GM21717 (cell line): ENCODE measurements around the gene LMBR1.
"Not testable (repeated sequence)": the region's sequence is repeated elsewhere in the genome, so short reads cannot be mapped to it uniquely, and the experiment has no call there.

Experiments used
- ATAC-seq: cut with Tn5 transposase; IDR thresholded peaks from one replicate; pipeline ENCODE4 v1.9.1; 2021; ENCODE audit warnings: mild to moderate bottlenecking, moderate library complexity; ENCODE audit not compliant: unreplicated experiment

LMBR1 gene, protein sequence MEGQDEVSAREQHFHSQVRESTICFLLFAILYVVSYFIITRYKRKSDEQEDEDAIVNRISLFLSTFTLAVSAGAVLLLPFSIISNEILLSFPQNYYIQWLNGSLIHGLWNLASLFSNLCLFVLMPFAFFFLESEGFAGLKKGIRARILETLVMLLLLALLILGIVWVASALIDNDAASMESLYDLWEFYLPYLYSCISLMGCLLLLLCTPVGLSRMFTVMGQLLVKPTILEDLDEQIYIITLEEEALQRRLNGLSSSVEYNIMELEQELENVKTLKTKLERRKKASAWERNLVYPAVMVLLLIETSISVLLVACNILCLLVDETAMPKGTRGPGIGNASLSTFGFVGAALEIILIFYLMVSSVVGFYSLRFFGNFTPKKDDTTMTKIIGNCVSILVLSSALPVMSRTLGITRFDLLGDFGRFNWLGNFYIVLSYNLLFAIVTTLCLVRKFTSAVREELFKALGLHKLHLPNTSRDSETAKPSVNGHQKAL

DNA sequence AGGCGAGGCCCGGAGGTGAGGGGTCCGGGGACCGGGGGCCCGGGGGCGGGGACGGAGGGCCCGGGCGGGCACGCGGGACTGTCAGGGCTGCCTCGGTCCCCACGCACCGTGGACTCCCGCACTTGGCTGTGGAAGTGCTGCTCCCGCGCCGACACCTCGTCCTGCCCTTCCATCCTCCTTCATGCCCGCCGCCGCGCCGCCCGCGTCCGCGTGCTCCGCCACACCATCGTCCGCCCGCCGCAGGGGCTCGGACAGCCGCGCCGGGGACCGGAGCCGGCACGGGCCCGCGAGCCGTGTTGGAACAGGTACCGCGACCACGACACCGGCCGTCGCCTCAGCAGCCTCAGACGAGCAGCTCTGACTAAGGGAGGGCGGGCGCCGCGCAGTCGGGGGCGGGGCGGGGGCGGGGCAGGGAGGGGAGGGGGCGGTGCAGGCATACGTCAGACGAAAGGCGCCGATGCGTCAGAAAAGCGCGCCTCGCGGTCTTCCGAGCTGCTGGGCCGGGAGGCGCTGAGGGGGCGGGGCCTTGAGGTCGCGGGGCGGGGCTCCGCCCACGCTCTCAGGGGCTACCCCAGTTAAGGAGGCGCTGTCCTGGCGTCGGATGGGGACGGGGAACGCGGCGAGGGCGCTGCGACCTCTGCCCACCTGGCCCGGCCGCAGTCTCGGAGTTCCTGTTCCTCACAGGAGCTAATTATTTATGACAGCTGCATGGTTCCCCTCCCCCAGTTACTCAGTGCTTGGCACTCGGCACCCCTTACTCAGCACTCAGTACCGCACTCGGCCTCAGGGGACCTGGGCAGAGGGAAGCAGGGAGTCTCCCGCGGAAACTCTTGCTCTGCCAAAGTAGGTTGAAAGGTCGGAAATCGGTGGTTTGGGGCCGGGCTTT is at the start of gene LMBR1:
TSS of gene LMBR1 (minus strand) at position 363 of the 886 bp plus-strand sequence. CDS start at position 173, 190 bp downstream.
- ATAC-seq = peak; percentile 75

DNA sequence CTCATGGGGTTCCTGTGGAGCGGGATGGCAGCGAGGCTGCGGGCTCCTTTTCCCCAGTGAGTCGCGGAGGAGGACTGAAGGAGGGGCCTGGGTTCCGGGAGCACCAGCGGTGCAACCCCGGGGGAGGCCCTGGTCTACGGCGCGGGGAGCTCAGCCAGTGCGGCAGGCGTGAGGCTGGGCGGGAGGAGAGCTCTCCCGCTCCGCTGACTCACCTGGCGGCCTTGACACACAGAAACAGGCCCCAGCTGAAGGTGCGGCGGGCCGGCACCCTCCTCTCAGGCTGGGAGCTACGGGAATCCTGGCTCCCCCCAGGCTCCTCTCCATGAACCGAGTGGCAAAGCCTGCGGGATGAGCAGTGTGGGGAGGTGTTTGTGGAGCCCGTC is 49.7 kb upstream of the LMBR1 start:
- no peak for ATAC-seq

DNA sequence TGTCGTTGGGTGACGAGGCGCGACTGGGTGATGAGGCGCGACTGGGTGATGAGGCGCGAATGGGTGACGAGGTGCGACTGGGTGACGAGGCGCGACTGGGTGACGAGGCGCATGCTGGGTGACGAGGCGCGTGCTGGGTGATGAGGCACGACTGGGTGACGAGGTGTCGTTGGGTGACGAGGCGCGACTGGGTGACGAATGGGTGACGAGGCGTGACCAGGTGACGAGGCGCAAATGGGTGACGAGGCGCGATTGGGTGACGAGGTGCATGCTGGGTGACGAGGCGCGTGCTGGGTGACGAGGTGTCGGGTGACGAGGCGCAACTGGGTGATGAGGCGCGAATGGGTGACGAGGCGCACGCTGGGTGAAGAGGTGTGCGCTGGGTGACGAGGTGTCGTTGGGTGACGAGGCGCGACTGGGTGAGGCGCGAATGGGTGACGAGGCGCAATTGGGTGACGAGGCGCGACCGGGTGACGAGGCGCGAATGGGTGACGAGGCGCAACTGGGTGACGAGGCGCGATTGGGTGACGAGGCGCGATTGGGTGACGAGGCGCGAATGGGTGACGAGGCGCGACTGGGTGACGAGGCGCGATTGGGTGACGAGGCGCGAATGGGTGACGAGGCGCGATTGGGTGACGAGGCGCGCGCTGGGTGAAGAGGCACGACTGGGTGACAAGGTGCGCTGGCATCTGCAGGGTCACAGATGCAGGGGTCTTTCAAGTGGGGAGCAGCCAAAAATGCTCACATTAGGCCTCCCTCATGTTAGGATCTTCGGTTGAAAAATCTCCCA is 48.6 kb upstream of the LMBR1 start:
- no peak for ATAC-seq

DNA sequence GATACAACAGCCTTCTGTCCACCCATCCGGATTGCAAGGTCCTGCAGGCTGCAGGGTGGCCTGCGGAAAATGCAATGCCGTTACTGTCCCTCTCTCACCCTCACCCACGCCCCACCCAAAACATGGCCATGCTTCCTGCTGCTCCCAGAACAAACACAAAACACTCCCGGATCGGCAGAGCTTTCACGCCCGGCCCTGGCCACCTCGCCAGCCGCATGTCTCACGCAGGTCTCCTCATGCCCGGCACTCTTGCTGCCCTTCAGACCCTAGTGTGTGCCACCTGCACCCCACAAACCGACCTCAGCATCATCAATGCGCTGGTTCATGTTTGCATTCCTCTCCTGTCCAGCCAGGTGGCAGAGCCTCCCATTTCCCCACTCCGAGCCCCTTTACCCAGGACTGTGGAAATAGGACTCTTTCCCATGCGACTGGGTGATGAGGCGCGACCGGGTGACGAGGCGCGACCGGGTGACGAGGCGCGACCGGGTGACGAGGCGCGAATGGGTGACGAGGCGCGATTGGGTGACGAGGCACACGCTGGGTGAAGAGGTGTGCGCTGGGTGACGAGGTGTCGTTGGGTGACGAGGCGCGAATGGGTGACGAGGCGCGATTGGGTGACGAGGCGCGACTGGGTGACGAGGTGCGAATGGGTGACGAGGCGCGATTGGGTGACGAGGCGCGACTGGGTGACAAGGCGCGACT is 47.6 kb upstream of the LMBR1 start:
- ATAC-seq = no peak

DNA sequence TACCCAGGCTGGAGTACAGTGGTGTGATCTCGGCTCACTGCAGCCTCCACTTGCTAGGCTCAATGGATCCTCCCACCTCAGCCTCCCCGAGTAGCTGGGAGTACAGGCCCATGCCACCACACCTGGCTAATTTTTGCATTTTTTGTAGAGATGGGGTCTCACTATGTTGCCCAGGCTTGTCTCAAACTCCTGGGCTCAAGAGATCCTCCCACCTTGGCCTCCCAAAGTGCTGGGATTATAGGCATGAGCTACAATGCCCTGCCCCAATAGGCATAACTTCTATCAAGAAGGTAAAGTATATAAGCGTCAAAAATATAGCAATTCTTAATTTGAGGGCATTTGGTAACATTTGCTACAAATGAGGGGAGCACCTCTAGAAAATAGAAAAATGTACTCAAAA is 43.8 kb upstream of the LMBR1 start:
- ATAC-seq = not testable (repeated sequence)

DNA sequence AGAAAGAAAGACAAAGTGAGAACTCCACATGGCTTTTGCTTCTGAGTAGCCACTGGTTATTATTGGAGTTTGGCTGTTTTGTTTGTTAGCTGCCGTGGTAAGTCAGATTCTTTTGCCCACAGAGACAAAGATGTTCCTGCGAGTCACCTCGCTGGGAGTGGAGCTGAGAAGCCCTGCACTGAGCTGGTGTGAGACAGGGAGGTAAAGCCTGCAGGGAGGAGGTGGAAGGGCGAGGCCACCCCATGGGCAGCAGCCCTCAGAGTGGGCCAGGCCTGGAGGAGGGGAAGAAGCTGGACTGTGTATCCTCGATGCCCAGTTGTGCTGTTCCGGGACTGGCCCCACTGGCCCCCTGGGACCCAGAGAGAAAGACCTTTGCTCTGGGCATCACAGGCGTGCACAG is 42.3 kb upstream of the LMBR1 start:
- ATAC-seq = no peak

DNA sequence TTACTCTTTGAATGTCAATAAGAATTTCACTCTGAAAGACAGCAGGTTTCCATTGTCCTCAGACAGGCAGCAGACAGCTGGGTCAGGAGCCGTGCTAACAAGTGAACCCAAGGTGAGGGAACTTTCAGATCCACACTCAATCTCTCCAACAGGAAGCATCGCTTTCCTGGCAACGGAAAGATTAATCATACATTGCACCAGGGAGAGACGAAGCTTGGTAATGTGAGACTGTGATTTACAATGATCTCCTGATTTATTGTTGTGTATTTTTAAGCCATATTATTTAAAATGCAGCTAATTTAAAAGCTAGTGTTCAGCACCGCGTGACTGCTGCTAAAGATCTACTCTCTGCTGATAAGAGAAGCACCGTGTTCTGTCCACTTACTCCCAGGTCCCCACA is 39.0 kb upstream of the LMBR1 start:
- no peak for ATAC-seq

DNA sequence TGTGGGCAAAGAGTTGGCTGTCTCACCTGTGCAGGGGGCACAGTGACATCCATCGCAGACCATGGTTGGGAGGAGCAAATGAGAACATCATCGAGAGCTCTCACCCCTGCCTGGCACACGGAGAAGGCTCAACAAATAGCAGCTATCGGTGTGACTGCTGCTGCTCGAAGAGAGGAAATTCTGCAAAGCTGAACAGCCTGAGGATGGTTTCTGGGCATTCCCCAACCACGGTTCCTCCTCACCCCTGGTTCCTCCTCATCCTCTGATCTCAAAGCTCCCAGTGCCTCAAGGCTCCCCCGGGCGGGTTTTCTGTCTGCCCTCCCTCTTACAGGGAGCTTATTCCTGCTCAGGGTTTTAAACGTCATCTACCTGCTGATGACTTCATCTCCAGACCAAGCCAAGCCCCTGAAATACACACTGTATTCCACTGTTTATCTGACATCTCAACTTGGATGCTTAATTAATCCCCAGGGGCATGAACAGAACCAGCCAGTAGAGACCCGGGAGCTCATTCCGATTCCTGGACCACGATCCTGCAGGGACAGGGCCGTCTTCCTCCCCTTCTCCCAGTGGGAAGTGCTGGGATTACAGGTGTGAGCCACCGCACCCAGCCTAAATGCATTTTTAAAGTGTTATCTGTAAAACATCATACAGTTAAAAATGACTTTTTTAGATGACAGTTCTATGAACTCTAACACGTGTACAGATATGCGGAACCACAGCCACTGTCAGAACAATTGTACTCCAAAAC is 37.0 kb upstream of the LMBR1 start:
- no peak for ATAC-seq

DNA sequence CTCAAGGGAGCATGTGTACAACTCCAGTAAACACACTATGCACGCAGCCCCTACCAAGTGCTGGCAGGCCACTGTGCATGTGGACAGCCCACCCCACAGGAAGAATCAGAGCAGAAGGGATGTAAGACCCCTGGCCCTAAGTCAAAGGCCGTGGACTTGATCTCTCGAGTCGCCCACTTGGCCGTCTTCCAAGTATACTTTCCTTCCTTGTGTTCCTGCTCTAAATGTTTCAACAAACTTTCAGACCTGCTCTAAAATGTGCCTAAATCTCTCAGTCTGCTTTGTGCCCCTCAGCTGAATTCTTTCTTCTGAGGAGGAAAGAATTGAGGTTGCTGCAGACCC is 35.4 kb upstream of the LMBR1 start:
- ATAC-seq = no peak

DNA sequence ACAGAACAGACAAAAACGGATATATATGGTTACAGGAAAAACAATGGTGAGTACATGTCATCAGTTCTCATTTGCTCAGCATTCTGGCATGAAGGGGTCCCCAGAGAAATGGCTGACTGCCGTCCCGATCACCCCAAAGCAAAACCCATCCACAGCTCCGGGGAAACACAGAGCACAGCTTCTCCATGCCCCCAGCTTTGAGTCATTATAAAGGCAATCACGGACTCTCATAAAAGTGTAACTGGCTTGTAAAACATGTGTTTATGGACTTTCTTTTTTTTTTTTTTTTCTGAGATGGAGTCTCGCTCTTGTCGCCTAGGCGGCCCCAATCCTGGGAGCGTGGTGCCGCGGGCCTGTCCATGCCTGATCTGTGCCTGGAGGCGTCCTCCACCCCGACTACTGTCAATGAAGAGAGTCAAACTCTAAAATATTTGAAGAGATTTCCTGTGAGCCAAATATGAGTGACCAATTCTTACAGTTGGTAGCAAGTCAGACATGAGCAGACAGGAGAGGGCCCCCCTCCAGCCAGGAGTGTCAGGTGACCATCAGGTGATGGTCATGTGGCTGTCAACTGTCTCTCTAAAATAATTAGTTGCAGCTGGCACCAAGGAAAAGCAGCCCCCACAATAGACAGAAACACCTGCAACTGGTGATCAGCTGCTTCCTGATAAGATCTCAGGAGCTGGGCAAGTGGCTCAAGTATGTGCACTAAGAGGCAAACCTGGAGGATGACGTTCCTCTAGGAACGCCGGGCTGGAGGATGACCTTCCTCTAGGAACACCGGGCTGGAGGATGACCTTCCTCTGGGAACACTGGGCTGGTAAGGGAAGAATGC is 34.8 kb upstream of the LMBR1 start:
- ATAC-seq = no peak

DNA sequence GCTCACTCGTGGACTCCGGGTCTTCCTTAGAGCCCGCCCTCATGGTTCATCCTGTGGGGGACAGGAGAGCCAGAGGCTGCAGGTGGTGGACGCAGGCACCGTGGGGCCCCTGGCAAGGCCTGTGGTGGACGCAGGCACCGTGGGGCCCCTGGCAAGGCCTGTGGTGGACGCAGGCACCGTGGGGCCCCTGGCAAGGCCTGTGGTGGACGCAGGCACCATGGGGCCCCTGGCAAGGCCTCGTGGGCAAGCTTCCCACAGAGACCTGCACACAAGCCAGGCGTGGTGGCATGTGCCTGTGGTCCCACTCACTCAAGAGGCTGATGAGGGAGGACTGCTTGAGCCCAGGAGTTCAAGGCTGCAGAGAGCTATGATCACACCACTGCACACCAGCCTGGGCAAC is 32.8 kb upstream of the LMBR1 start:
- ATAC-seq = not testable (repeated sequence)

DNA sequence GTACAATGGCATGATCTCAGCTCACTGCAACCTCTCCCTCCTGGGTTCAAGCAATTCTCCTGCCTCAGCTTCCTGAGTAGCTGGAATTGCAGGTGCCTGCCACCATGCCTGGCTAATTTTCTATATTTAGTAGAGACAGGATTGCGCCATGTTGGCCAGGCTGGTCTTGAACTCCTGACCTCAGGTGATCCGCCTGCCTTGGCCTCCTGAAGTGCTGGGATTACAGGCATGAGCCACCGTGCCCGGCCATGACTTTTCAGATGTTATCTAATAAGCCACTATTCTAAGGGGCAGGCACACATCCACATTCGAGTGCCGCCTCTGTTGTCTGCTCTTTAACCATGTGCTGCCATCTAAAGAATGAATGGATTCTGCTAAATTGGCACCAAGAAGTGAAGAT is 29.3 kb upstream of the LMBR1 start:
- not testable (repeated sequence) for ATAC-seq

DNA sequence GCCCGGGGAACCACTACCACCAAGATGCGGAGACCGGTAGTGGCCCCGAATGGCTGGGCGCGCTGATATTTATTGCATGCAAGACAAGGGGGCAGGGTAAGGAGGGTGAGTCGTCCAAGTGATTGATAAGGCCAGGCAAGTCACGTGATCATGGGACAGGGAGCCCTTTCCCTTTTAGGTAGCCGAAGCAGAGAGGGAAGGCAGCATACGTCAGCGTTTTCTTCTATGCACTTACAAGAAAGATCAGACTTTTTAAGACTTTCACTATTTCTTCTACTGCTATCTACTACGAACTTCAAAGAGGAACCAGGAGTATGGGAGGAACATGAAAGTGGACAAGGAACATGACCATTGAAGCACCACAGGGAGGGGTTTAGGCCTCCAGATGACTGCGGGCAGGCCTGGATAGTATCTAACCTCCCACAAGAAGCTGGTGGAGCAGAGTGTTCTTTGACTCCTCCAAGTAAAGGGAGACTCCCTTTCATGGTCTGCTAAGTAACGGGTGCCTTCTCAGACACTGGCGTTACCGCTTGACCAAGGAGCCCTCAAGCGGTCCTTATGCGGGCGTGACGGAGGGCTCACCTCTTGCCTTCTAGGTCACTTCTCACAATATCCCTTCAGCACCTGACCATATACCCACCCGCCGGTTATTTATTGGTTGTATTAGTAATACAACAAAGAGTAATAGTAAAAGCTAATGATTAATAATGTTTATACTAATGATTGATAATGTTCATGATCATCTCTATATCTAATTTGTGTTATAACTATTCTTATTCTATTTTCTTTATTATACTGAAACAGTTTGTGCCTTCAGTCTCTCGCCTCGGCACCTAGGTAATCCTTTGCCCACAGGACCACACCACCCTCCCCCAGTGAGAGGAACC is 27.7 kb upstream of the LMBR1 start:
- not testable (repeated sequence) for ATAC-seq

DNA sequence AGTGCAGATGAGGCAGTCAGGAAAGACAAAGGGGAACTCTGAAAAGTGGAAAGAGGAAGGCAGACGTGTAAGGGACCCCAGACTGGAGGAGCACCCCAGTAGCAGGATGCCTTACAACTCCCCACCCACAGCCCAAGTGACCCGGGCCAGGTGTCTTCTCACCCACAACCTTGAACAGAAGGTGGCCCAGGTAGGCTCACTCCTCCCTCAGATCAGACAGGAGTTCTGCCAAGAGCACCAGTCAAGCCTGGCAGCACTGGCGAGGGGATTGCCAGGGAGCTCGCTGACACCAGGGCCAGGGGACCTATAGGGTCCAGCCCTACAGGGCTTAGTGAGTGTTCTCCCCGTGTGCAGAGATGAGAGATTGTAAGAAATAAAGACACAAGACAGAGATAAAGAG is 27.1 kb upstream of the LMBR1 start:
- ATAC-seq = no peak

DNA sequence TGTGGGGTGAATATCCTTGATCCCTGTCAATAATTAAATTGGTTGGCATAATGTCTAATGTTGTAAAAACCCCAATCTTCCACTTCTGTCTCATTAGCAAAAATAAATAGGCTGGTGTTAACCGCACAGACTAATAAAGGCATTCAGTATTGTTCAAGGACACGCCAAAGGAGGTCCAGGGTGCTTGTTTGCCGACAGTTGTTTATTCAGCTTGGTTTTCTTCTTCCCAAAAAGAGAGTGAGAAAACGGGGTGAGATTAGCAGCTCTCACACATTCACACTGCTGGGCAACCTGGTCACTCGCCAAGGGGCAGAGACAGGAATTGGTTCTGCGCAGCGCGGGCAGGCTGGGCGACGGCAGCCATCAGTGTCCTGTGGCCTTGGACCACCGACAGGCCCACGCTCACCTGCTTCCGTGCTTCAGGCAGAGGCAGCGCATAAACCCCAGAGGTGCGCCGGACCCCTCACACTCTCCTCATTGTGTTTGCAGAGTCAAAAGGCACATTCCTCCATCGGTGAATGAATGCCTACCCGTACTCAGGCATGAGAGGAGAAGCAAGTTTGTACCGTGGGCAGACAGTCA is 26.2 kb upstream of the LMBR1 start:
- ATAC-seq = no peak

DNA sequence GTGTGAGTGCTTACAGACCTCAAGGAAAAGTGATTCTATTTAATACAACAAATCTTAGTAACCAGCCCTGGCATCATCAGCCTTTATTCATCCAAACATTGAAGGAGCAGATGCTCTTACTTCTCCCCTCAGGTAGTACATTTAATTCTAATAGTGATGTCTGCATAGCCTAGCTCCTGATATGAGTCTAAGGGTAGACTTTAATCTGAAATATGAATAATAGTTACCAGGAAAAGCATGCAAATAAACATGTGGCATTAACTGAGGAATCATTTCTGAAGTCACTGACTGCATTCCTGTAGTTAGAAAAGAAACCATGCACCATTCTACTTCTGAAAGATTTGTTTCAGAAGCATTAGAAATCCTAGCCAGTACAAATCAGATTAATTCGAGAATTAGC is 25.7 kb upstream of the LMBR1 start:
- no peak for ATAC-seq

DNA sequence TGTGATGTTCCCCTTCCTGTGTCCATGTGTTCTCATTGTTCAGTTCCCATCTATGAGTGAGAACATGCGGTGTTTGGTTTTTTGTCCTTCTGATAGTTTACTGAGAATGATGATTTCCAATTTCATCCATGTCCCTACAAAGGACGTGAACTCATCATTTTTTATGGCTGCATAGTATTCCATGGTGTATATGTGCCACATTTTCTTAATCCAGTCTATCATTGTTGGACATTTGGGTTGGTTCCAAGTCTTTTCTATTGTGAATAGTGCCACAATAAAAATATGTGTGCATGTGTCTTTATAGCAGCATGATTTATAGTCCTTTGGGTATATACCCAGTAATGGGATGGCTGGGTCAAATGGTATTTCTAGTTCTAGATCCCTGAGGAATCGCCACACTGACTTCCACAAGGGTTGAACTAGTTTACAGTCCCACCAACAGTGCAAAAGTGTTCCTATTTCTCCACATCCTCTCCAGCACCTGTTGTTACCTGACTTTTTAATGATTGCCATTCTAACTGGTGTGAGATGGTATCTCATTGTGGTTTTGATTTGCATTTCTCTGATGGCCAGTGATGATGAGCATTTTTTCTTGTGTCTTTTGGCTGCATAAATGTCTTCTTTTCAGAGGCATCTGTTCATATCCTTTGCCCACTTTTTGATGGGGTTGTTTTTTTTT is 16.7 kb upstream of the LMBR1 start:
- not testable (repeated sequence) for ATAC-seq
